OCI-M2 (cell line): Measurements from ENCODE around the gene KLRC1.
"Not testable (repeated sequence)": the region's sequence is repeated elsewhere in the genome, so short reads cannot be mapped to it uniquely, and the experiment has no call there.

Experiments used
- DNase-seq: peaks from one replicate; lab custom pipeline; 2025; ENCODE audit not compliant: unreplicated experiment; lab: John Stamatoyannopoulos, UW

The KLRC1 gene

DNA sequence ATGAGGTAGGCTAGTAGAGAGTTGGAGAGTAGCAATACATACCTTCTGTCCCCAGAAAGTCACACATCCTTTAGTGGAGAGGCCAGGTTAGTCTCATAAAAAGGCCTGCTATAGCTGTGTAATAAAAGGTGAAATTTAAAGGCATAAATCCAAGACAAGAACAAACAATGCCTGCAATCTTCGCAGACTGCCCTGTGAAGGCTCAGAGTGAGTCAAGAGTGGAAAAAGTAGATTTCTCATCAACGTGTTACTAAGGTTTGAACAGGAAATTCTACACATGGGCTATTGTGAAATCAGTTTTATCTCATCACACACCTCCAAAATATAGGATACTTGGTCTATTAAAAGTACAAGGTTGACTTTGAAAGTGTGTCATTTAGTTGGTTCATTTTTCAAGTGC, at the start of gene KLRC1:
Gene KLRC1 (minus strand): TSS at position 222 of the 400 bp plus-strand sequence. CDS start 2,221 bp downstream, outside the sequence.
- no peak for DNase-seq

DNA sequence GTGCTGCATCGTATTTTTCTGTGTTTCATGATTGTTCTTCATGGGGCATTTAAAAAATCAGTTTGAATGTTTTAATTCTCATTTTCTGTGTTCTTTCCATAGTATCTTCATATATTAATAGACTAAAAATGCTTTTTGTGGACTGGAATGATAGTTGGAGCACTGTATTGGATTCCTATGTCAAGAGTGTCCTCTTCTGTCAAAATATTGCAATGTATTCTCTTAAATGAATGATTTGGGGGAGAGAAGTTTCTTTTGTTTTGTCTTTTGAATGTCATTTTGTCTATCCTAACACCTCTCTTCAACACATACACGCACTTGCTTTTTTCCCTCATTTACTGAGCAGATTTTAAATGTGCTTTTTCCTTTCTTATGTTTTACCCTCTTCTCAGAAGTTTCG, 47.9 kb upstream of the KLRC1 start:
- no peak for DNase-seq

DNA sequence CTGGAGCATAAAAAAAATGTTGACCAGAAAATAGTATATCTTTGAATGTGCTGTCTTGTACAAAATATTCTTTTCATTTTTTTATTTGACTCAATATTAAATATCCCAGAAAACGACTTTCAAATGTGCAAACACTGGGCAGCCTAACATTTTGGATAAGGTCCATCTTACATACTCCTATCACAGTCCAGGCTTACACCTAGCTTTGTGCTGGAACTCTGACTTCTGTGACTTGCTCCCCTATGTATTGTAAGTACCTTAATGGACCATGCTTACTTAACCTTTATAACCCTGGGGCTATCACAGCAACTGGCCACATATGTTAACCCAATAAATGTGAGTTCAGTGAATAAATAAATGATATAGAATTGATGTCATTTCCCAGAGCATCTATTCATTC, 44.9 kb upstream of the KLRC1 start:
- no peak for DNase-seq

DNA sequence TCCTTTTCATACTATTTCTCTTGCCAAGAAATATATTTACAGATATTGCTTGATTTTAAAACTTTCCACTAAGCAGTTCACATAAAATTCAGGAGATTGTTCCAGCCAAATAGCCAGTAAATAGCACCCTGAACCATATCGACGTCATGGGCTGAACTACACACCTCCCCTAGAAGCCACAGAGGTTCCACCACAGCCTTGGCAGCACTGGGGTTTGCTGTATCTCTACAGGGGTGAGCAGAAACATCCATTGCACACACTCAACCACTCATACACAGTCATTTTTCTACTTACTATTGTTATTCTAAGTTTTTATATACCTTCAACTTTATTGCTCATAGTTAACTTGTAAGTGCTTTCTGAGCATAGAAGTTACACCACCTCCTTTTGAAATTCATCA, 44.4 kb upstream of the KLRC1 start:
- no peak for DNase-seq

DNA sequence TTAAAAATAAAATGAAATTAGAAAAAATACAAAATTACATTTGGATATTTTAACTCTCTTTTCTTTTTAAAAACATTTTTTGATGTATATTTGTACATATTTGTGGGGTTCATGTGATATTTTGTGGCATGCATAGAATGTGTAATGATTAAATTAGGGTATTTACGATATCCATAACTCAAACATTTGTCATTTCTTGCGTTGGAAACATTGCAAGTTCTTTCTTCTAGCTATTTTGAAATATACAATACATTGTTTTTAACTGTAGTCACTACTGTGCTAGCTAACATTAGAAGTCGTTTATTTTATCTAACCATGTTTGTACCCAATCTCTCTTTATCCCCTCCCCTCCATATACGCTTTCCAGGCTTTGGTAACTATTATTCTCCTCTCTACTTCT, 38.6 kb upstream of the KLRC1 start:
- no peak for DNase-seq

DNA sequence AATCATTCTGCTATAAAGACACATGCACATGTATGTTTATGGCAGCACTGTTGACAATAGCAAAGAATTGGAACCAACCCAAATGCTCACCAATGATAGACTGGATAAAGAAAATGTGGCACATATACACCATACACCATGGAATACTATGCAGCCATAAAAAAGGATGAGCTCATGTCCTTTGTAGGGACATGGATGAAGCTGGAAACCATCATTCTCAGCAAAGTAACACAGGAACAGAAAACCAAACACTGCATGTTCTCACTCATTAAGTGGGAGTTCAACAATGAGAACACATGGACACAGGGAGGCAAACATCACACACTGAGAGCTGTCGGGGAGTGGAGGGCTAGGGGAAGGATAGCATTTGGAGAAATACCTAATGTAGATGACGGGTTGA, 34.2 kb upstream of the KLRC1 start:
- DNase-seq: not testable (repeated sequence)

DNA sequence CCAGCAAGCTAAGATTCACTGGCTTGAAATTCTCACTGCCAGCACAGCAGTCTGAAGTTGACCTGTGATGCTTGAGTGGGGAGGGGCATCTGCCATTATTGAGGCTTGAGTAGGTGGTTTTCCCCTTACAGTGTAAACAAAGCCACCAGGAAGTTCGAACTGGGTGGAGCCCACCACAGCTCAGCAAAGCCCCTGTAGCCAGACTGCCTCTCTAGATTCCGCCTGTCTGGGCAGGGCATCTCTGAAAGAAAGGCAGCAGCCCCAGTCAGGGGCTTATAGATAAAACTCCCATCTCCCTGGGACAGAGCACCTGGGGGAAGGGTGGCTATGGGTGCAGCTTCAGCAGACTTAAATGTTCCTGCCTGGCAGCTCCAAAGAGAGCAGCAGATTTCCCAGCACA, 28.7 kb upstream of the KLRC1 start:
- not testable (repeated sequence) for DNase-seq

DNA sequence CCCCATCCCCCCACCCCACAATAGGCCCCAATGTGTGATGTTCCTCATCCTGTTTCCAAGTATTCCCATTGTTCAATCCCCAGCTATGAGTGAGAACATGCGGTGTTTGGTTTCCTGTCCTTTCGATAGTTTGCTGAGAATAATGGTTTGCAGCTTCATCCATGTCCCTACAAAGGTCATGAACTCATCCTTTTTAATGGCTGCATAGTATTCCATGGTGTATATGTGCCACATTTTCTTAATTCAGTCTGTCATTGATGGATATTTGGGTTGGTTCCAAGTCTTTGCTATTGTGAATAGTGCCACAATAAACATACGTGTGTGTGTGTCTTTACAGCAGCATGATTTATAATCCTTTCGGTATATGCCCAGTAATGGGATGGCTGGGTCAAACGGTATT, 19.6 kb upstream of the KLRC1 start:
- DNase-seq: not testable (repeated sequence)

DNA sequence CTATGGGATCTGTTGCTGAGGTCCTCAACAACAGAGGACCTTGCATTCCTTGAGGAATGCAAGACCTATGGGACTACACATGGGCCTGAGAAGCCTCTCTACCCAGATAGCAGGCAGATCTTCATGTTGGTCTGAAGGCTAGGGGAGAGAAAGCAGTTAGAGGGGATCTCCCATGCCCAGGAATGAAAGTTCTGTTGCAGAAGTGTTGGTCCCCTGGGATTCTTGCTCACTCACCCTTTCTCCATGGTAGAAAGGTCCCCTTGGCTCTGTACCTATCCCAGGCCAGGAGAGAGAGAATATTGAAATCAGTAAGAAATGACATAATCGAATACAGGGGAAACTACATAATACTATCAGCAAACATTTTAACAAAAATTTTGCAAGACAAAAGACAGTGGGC, 16.5 kb upstream of the KLRC1 start:
- DNase-seq: no peak

DNA sequence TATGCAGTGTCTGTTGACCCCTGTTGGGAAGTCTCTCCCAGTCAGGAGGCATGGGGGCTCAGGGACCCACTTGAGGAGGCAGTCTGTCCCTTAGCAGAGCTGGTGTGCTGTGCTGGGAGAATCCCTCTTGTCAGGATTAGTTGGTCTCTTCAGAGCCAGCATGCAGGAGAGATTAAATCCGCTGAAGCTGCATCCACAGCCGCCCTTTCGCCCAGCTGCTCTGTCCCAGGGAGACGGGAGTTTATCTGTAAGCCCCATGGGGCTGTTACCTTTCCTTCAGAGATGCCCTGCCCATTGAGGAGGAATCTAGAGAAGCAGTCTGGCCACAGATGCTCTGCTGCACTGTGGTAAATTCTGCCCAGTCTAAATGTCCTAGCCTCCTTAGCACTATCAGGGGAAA, 13.1 kb upstream of the KLRC1 start:
- no peak for DNase-seq

DNA sequence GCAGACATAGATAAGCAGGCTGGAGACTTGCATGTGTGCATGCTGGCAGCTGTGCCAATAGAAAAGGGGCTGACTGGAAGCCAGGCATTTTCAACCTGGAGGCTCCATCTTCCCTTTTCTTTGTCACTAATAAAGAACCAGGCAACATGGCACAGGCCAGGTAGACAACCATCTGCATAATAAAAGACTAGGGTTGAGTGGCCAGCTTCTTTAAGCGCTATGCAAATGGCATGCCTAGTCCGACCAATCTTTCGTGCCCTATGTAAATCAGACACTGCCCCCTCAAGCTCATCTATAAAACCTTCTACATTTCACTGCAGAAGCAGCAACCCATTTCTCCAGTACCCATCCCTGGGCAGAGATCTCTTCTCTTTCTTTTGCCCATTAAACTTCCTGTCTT, 4.6 kb upstream of the KLRC1 start:
- no peak for DNase-seq

DNA sequence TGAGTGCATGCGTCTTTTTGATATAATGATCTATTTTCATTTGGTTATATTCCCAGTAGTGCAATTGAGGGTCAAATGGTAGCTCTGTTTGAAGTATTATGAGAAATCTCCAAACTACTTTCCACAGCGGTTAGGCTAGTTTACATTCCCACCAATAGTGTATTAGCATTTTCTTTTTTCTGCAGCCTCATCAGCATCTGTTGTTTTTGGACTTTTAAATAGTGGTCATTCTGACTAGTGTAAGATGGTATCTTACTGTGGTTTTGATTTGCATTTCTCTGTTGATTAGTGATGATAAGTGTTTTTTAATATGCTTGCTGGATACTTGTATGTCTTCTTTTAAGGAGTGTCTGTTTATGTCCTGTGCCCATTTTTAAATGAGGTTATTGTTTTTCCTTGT, 3.7 kb upstream of the KLRC1 start:
- no peak for DNase-seq

DNA sequence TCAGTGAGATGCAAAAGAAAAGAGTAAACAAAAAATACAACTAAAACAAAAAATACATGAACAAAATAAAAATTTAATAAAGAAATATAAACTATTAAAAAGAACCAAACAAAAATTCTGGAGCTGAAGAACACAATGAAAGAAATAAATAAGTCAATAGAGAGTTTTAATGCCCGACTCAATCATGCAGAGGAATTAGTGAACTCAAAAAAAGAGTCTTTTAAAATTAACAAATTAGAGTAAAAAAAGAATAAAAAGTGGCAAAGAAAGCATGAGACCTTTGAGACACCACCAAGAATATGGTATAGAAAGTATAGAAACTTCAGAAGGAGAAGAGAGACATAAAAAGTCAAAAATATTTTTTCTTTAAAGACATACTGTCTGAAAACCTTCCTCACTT, 2.6 kb upstream of the KLRC1 start:
- DNase-seq: no peak

DNA sequence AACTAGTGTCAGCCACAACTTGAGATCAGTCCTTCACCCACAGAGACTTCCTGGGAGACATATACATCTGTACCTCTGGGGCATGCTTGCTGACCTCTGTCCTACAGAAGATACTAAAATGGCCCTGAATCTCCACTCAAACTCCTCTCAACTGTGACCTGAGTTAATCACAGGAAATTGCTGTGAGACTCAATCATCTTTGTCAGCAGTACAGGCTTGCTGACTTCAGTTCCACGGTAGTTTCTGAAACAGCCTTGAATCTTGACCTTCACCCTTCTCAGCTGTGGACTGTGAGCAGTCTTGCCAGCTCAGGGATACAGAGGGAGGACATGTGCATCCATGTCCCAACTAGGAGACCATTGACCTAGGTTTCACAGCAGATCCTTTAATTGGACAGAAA, 1.4 kb upstream of the KLRC1 start:
- no peak for DNase-seq

DNA sequence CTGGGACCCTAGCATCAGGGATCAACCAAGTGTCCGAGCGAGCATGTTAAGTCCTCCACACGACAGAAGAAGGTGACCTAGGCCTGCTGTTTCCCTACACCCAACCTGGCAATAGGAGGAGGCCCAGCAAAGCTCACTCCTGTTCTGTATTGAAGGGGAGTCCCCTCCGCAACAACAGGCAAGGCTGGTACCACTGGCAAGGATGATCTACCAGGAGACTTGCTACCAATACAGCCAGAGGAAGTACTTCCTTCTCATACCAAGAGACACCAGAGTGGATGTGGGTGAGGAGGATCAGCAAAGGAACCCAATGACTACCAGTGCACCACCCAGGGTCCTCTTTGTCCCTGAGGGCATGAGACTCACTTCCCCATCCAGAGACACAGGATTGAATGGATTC, 4.9 kb downstream of the KLRC1 start:
- DNase-seq: no peak

DNA sequence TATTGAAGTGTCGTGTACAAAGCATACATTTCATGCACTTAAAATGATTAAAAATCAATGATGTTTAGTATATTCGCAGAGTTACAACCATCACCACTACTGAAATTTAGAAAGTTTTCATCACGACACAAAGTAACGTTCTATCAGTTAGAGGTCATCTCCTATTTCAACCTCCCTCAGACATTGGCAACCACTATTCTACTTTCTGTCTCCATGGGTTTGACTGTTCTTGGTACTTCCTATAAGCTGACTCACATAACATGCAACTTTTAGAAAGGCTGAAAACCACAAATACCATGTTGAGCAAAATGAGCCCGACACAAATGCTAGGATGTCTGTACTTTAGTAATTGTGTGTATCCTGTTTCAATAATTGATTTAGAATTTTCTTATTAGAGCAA, 7.1 kb downstream of the KLRC1 start:
- DNase-seq: not testable (repeated sequence)

DNA sequence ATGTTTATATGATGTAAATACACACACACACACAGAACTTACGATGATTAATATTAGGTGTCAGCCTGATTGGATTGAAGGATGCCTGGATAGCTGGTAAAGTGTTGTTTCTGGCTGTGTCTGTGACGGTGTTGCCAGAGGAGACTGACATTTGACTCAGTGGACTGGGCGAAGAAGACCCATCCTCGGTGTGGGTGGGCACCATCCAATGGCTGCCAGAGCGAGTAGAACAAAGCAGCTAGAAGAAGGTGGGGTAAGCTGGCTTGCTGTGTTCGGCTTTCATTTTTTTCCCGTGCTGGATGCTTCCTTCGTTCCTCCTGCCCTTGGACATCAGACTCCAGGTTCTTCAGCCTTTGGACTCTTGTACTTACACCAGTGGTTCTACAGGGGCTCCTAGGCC, 12.0 kb downstream of the KLRC1 start:
- not testable (repeated sequence) for DNase-seq

DNA sequence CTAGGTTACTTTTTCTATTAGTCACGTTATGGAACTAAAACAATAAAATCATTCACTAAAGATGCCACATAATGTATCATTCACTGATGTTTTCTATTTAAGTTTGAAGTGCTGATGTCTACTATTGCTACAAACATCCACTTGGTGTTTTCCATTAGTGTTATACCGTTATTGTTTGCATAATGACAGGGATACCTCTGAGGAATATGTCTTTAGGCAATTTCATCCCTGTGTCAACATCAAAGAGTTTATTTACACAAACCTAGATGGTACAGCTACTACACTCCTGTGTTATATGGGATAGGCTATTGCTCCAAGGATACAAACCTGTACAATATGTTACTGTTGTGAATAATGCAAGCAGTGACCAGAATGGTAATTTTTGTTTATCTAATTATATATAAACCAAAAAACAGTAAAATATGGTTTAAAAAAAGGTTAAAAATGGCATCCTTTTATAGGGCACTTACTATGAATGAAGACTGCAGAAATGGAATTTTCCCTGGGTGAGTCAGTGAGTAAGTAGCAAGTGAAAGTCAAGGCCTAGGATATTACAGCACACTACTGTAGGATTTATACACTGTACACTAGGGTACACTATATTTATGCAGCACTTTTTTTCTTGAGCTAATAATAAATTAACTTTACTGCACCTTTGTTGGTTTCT, 13.4 kb downstream of the KLRC1 start:
- not testable (repeated sequence) for DNase-seq

DNA sequence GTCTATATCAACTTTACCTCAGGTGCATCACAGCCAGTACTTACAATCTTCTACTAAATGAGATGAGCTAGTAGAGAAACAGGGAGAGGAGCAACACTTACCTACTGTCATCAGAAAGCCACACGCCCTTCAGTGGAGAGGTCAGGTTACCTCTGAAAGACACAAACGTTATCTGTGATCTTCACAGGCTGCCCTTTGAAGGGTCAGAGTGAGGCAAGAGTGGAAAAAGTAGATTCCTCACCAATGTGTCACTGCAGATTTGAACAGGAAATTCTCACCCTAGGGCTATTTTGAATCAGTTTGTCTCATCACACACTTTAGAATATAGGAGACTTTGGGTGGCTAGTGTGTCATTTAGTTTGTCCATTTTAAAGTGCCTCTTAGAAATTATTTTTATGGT, 15.6 kb downstream of the KLRC1 start:
- DNase-seq: not testable (repeated sequence)

DNA sequence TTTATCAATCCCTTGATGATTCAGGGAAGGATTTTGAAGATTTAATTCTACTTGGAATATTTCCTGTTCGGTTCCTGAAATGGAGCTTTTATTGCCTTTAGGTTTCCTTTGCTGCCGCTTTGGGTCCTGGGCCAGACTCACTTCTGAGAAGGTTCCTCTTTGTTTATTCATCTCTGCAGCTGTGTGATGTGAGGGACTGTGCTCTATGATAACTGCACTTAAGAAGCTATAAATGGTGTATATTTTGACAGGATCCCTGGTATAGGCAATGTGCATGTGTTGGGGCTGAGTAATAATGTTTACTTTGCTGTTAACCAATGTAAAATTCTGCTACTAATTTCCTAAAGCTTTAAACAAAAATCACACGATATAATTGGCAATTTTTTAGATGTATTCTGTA, 17.4 kb downstream of the KLRC1 start, which contains the start of gene KLRC2:
Gene KLRC2 (minus strand): TSS at position 195 of the 400 bp plus-strand sequence. CDS start 24 bp downstream, at position 171.
- not testable (repeated sequence) for DNase-seq

DNA sequence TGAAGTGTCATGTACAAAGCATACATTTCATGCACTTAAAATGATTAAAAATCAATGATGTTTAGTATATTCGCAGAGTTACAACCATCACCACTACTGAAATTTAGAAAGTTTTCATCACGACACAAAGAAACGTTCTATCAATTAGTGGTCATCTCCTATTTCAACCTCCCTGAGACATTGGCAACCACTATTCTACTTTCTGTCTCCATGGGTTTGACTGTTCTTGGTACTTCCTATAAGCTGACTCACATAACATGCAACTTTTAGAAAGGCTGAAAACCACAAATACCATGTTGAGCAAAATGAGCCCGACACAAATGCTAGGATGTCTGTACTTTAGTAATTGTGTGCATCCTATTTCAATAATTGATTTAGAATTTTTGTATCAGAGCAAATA, 22.6 kb downstream of the KLRC1 start:
- not testable (repeated sequence) for DNase-seq

DNA sequence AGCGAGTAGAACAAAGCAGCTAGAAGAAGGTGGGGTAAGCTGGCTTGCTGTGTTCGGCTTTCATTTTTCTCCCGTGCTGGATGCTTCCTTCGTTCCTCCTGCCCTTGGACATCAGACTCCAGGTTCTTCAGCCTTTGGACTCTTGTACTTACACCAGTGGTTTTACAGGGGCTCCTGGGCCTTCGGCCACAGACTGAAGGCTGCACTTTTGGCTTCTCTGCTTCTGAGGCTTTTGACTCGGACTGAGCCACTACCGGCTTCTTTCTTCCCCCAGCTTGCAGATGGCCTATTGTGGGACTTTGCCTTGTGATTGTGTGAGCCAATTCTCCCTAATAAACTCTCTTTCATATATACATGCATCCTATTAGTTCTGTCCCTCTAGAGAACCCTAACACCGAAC, 27.2 kb downstream of the KLRC1 start:
- DNase-seq: not testable (repeated sequence)

DNA sequence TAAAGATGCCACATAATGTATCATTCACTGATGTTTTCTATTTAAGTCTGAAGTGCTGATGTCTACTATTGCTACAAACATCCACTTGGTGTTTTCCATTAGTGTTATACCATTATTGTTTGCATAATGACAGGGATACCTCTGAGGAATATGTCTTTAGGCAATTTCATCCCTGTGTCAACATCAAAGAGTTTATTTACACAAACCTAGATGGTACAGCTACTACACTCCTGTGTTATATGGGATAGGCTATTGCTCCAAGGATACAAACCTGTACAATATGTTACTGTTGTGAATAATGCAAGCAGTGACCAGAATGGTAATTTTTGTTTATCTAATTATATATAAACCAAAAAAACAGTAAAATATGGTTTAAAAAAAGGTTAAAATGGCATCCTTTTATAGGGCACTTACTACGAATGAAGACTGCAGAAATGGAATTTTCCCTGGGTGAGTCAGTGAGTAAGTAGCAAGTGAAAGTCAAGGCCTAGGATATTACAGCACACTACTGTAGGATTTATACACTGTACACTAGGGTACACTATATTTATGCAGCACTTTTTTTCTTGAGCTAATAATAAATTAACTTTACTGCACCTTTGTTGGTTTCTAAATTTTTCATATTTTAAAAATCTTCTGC, 28.8 kb downstream of the KLRC1 start:
- DNase-seq: not testable (repeated sequence)
